HUES64 (cell line): ENCODE results near the gene MLF1.

Experiments
- H3K27ac ChIP-seq: 2 replicates; pipeline ENCODE4 v1.7.0; 2013; ENCODE audit warnings: low read depth, low read length, inconsistent platforms
- H3K27me3 ChIP-seq: 2 replicates; pipeline ENCODE4 v1.6.1; 2013; ENCODE audit warnings: mild to moderate bottlenecking, low read length; ENCODE audit not compliant: insufficient read depth
- H3K36me3 ChIP-seq: 2 replicates; pipeline ENCODE4 v1.6.1; 2013; ENCODE audit warnings: mild to moderate bottlenecking, low read length; ENCODE audit not compliant: insufficient read depth
- H3K4me1 ChIP-seq: 2 replicates; pipeline ENCODE4 v1.6.1; 2013; ENCODE audit warnings: mild to moderate bottlenecking, low read length, moderate library complexity; ENCODE audit not compliant: insufficient read depth
- H3K4me3 ChIP-seq: 2 replicates; pipeline ENCODE4 v1.5.1; 2013; ENCODE audit warnings: mild to moderate bottlenecking, low read length, moderate library complexity
- H3K9ac ChIP-seq: 2 replicates; pipeline ENCODE4 v1.6.1; 2013; ENCODE audit warnings: mild to moderate bottlenecking, low read depth, low read length
- H3K9me3 ChIP-seq: 2 replicates; pipeline ENCODE4 v1.6.1; 2013; ENCODE audit warnings: low read depth, low read length; ENCODE audit not compliant: insufficient read depth
- WGBS: fragments of 150-250, 120-280 bp; methylation state at CpG from one replicate; pipeline ENCODE4 v1.1.7; 2013; ENCODE audit warnings: missing lambda C conversion rate; 5-methylcytosine and 5-hydroxymethylcytosine counted together

The MLF1 gene

DNA sequence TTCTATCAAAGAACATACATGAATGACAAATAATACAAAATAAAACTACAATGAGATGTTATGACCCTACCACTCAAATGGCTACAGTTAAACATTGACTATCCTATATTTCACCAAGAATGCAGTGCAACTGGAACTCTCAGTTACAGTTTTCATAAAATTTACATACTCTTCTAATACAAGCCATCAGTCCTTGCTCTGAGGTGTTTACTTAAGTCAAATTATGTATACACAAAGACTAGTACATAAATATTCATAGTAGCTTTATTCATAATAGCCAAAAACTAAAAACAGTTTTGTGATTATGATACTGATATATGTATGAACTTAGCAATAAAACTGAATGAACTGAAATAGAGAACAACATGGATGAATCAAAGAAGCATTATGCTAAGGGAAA lies 19.2 kb downstream of the MLF1 start:
- no peaks in the 10 kb centered on the region for H3K4me1 ChIP-seq

DNA sequence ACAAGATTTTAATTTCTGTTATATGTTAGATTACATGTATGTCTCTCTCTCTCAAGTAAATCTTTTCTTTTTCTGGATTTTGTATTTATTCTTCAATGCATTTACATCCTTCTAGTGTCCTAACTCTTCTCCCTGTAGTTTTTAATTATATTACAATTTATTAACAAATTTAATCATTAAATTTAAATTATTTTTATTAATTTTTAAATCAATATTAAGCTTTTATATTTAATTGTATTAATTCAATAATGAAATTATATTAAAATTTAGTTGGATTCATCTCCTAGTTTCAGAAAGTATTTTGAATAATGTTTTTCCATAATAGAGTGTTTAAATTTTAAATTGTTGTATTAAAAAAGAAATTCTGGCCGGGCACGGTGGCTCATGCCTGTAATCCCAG lies 29.8 kb downstream of the MLF1 start:
- Histone ChIP-seq H3K9ac (no peak overlapping the region), H3K9me3 (no peaks in the 10 kb centered on the region), H3K4me3 (no peak overlapping the region), H3K4me1 (no peaks in the 10 kb centered on the region), H3K27me3 (no peaks in the 10 kb centered on the region), H3K36me3 (peaks cover 16% of the 10 kb centered on the region; the same call in 1 of the 2 replicates), H3K27ac (no peak overlapping the region)
- 98% methylated on average over 2 of the region's 2 CpGs for WGBS

More for the DNA sequence above, 19.2 kb downstream of the MLF1 start:
- Histone ChIP-seq H3K27me3 (no peaks in the 10 kb centered on the region), H3K9me3 (no peaks in the 10 kb centered on the region), H3K36me3 (no peaks in the 10 kb centered on the region), H3K27ac (no peak overlapping the region), H3K9ac (no peak overlapping the region), H3K4me3 (no peak overlapping the region)

DNA sequence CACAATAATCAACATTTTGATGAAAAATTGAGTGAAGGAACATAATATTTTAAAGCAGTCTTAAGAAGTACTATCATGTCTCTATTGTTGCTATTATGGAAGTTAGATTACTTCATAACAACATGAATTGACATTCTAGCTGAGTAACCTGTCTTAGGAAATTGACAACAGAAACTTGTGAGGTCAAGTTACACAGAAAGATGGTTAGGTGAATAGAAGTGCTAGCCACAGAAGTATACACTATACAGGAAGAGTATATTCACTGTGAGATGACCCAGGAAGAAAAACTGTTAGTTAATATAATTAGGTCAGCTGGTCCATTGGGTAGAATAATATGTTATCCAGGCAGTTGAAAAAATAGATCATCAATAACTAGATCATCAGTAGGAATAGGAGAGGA lies 31.2 kb downstream of the MLF1 start:
- H3K9me3 ChIP-seq: no peaks in the 10 kb centered on the region
- H3K9ac ChIP-seq: no peak overlapping the region
- H3K4me3 ChIP-seq: no peak overlapping the region
- no peak overlapping the region for H3K27ac ChIP-seq
- H3K36me3 ChIP-seq: peaks cover 16% of the 10 kb centered on the region; the same call in 1 of the 2 replicates
- no peaks in the 10 kb centered on the region for H3K4me1 ChIP-seq
- no peaks in the 10 kb centered on the region for H3K27me3 ChIP-seq

DNA sequence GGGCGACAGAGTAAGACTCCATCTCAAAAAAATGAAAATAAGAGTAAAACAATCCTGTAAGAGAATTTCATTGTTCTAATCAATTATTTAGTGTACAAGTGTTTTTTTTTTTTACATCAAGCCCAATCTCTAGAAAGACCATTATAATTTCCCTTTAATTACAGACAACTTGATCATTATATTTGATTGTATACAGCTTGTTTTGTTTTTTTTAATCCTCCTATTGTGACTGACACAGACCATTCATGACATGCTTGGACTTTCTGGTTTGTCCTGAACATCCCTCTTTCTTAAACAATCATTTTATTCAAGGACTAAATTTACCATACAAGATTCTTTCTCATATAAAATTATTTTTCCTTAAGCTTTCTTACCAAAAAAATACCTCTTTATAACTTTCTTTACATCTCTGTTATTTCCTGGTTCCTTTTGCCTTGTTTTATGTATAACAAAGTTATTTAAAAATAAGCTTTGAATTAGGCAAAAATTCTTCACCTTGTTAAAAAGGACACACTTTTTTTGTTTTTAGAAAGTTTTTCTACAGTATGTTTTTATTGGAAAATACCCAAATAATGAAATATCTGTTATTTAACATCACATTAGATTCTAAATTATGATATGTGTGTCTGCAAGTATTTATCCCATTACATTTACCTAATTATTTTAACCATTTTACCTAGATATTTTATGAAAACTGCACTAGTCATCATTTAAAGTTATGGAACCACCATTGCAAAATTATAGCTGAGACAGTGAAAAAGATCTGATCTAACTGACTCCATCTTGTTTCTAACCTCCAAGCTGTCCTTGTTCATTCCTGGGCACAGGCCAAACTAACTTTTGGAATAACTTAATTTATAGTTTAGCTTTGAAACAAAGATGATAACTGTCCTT lies 47.2 kb downstream of the MLF1 start:
- H3K9ac ChIP-seq: no peak overlapping the region
- WGBS: no CpG with 5 or more reads among the region's 1 CpG
- H3K27ac ChIP-seq: no peak overlapping the region
- no peak overlapping the region for H3K4me3 ChIP-seq
- H3K4me1 ChIP-seq: no peaks in the 10 kb centered on the region
- no peaks in the 10 kb centered on the region for H3K27me3 ChIP-seq
- peaks cover 47% of the 10 kb centered on the region for H3K9me3 ChIP-seq
- H3K36me3 ChIP-seq: no peaks in the 10 kb centered on the region

DNA sequence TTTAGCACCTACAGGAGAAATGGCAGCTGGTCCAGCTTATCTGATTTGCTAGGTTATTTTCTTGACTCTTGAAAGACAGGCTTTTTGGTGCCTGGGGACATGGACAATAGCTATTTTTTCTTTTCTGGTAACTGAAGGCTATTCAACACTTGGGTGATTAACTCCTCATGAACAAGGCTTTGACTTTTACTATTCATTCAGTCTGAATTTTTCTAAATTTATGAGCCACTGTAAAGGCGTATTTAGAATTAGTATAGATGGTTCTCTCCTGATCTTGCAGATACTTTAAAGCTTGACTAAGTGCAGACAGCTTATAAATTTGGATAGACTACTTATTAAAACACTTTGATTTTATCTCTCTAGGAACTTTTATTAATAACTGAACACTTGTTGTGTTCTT lies 54.9 kb downstream of the MLF1 start:
- H3K36me3 ChIP-seq: no peaks in the 10 kb centered on the region
- no peak overlapping the region for H3K9ac ChIP-seq
- H3K27ac ChIP-seq: no peak overlapping the region
- no peaks in the 10 kb centered on the region for H3K4me1 ChIP-seq
- peaks cover 6% of the 10 kb centered on the region for H3K9me3 ChIP-seq
- WGBS: 50% methylated on average over 1 of the region's 1 CpG
- no peak overlapping the region for H3K4me3 ChIP-seq
- no peaks in the 10 kb centered on the region for H3K27me3 ChIP-seq

DNA sequence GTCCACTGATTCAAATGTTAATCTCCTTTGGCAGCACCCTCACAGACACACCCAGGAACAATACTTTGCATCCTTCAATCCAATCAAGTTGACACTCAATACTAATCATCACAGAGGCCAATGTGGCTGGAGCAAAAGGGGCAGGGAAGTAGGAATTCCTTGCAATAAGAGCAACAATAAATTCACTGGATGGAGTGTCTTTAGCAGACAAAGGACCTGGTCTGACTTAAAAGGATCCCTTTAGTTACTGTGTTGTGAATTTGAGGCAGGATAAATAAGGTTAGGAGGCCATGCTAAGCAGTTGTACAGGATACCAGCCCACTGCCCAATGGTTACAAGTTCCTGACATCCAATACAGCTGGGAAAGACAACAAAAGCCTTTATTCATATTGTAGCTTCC lies 61.0 kb downstream of the MLF1 start:
- Histone ChIP-seq H3K9me3 (no peaks in the 10 kb centered on the region), H3K9ac (no peak overlapping the region), H3K36me3 (no peaks in the 10 kb centered on the region), H3K4me3 (no peak overlapping the region), H3K4me1 (peaks cover 9% of the 10 kb centered on the region), H3K27ac (no peak overlapping the region), H3K27me3 (no peaks in the 10 kb centered on the region)

DNA sequence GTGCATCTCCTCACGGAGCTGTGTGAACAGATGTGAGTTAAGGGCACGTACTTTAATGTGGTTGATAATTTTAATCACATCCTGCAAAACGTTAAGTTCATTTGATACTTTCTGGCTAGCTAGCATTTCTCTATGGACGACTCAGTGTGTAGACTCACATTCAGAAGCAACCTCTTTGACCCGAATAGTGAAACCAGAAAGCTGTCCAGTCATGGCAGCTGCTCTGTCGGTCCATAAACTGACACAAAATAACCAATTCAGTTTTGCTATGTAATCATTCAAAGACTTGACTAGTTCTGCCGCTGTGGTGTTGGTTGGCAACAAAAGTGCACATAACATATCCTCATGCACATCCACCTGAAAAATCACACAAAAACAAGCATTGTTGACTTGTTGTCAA lies 69.7 kb downstream of the MLF1 start:
- Histone ChIP-seq H3K4me3 (no peak overlapping the region), H3K9me3 (no peaks in the 10 kb centered on the region), H3K9ac (no peak overlapping the region), H3K27ac (no peak overlapping the region), H3K4me1 (no peaks in the 10 kb centered on the region), H3K27me3 (no peaks in the 10 kb centered on the region), H3K36me3 (no peaks in the 10 kb centered on the region)
- 92% methylated on average over 7 of the region's 7 CpGs for WGBS

DNA sequence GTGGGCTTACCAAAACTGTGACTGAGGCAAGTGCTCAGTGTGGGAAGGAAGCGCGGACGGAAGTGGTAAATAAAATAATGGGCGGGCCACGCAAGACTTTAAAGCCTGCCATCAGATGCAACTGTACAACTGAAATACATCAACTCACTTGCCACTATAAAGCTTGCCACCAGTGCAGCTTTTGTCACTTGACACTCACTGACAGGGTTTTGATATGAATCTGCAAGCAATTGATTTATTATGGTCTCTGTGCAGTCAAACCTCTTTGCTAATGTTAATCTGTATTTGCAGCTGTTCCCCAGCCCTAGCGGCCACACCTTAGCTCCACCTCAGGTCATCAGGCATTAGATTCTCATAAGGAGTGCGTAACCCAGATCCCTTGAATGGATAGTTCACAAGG lies 71.0 kb downstream of the MLF1 start:
- 91% methylated on average over 7 of the region's 7 CpGs for WGBS
- Histone ChIP-seq H3K9me3 (no peaks in the 10 kb centered on the region), H3K27ac (no peak overlapping the region), H3K36me3 (peaks cover 11% of the 10 kb centered on the region), H3K9ac (no peak overlapping the region), H3K4me3 (no peak overlapping the region), H3K27me3 (no peaks in the 10 kb centered on the region), H3K4me1 (no peaks in the 10 kb centered on the region)

DNA sequence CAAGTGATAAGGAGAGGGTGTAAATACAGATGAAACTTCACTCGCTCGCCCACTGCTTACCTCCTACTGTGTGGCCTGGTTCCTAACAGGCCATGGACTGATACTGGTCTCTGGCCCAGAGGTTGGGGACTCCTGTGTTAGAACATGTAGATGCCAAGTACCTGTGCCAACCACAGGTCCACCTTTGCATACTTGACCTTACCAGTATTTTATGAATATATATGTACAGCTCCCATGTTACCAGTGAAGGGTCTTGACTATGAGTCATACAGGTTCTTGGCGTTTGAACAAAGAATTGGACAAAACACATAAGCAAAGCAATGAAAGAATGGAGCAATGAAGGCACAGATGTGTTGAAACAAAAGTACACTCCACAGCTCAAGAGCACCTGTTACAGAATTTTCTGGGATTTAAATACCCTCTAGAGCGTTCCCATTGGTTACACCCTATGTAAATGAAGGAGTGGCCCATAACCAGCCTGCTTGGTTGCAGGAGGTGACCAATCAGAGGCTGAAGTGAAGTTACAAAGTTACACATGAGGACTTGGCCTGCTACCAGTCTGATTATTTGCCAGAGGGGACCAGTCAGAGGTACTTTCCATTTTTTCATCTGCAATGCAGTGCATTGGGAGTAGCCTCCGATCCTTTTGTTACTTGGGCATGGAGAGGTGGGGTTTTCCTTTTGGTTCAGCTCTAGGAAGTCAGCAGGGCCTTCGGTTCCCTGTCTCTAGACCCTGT lies 71.6 kb downstream of the MLF1 start:
- WGBS: 92% methylated on average over 6 of the region's 6 CpGs
- H3K9me3 ChIP-seq: no peaks in the 10 kb centered on the region
- no peak overlapping the region for H3K9ac ChIP-seq
- no peak overlapping the region for H3K27ac ChIP-seq
- H3K36me3 ChIP-seq: peaks cover 18% of the 10 kb centered on the region
- no peaks in the 10 kb centered on the region for H3K4me1 ChIP-seq
- no peaks in the 10 kb centered on the region for H3K27me3 ChIP-seq
- no peak overlapping the region for H3K4me3 ChIP-seq

DNA sequence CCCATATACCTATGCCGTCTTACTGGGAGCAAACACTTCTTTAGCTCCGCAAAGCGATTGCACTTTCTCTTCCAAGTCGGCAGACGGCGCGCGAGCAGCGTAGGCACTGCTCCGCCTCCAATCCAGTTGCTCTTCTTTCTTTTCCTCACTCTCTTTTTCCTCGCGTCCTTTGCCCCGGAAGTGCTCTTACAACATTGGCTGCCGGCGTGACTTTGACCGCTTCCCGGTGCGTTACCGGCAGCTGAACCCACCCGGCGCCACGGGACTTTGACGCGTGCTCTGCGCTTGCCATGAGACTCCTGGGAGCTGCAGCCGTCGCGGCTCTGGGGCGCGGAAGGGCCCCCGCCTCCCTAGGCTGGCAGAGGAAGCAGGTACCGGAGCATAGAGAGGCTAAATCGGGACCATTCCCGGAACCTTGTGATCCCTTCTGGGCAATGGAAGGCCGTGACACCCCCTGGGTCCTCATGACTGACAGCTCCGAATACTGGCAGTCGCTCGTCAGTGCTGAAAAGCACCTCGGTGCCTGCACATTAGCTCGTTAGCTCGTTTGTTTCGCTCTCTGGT lies 73.4 kb downstream of the MLF1 start, which contains the start of gene GFM1:
Gene GFM1, plus strand, starts transcription at position 183 of the 564 bp plus-strand sequence. Its CDS starts 108 bp downstream, at position 291.
- H3K27me3 ChIP-seq: no peaks in the 10 kb centered on the region

DNA sequence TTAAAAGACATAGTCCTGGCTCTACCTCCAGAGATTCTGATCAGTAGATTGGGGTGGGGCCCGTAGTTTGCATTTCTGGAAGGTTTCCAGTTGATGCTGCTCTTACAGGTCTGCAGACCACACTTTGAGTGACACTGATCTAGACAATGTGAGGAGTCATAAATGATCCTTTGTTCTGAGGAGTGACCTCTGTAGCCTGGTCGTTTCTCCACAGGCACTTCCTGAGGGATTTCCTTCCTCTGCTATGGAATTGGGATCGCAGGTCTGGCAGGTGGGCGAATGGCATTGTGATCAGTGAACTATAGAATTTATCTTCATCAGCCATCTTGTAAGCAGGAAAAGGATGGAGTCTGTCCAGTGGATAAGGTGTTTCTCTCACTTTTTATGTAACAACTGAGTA lies 78.8 kb downstream of the MLF1 start:
- 72% methylated on average over 4 of the region's 4 CpGs for WGBS
- H3K4me1 ChIP-seq: no peaks in the 10 kb centered on the region
- no peaks in the 10 kb centered on the region for H3K27me3 ChIP-seq
- peaks cover 82% of the 10 kb centered on the region for H3K36me3 ChIP-seq
- H3K27ac ChIP-seq: no peak overlapping the region
- no peak overlapping the region for H3K9ac ChIP-seq
- no peak overlapping the region for H3K4me3 ChIP-seq
- H3K9me3 ChIP-seq: no peaks in the 10 kb centered on the region

More for the DNA sequence above, 73.4 kb downstream of the MLF1 start, which contains the start of gene GFM1:
- Histone ChIP-seq H3K9me3 (no peaks in the 10 kb centered on the region), H3K9ac (peak within 1 kb of the TSS; percentile 71), H3K4me1 (no peaks in the 10 kb centered on the region), H3K27ac (peak within 1 kb of the TSS; percentile 89), H3K4me3 (peak within 1 kb of the TSS; percentile 86), H3K36me3 (peaks cover 32% of the 10 kb centered on the region)
- WGBS: 1% methylated on average over 42 of the region's 42 CpGs
